LNCaP clone FGC (cell line): ENCODE results near the gene LENG8.
"Not testable (repeated sequence)": the region's sequence is repeated elsewhere in the genome, so short reads cannot be mapped to it uniquely, and the experiment has no call there.

Experiments used
- DNase-seq: peaks from one replicate; pipeline ENCODE4 v3.0.0-alpha.2; 2011; ENCODE audit warnings: low read depth
- H3K4me3 ChIP-seq: 2 replicates; pipeline ENCODE4 v1.5.1; 2011; ENCODE audit warnings: mild to moderate bottlenecking, low read depth, low read length, control low read depth
- TF ChIP-seq, protein P1 (sequence below): IDR thresholded peaks from 2 replicates; pipeline ENCODE4 v1.5.1; 2012; ENCODE audit warnings: mild to moderate bottlenecking; ENCODE audit not compliant: control insufficient read depth, insufficient read depth; ENCODE audit errors: extremely low read depth

The LENG8 gene

DNA sequence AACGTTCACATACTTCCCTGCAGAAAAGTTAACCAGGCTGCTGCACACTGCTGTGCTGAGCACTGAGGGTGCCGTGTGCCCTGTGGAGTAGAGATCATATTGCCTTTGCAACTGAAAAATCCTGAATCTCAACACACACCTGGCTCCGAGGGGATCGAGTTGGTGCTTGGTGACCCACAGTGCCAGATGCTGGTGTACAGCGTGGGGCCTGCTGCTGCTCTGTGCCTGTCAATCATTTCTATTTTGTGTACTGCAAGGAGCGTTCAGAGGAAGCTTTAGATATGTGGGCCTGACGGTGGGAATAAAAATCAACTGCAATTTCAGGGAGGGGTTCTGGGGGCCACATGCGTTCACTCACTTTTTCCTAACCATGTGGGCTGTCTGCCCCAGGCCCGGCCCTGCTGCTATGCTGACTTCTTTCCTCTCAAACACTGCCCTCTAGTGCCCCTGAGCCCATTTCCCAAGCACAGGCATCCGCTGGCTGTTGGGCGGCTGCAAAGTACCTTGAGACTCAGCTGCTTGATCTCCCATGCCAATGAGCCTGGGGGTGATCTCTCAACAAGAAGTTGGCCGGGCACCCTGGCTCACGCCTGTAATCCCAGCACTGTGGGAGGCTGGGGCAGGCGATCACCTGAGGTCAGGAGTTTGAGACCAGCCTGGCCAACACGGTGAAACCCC lies 9.7 kb upstream of the LENG8 start:
- no peak for DNase-seq
- H3K4me3 ChIP-seq, result no peak overlapping the region
- TF ChIP-seq, protein P1, sequence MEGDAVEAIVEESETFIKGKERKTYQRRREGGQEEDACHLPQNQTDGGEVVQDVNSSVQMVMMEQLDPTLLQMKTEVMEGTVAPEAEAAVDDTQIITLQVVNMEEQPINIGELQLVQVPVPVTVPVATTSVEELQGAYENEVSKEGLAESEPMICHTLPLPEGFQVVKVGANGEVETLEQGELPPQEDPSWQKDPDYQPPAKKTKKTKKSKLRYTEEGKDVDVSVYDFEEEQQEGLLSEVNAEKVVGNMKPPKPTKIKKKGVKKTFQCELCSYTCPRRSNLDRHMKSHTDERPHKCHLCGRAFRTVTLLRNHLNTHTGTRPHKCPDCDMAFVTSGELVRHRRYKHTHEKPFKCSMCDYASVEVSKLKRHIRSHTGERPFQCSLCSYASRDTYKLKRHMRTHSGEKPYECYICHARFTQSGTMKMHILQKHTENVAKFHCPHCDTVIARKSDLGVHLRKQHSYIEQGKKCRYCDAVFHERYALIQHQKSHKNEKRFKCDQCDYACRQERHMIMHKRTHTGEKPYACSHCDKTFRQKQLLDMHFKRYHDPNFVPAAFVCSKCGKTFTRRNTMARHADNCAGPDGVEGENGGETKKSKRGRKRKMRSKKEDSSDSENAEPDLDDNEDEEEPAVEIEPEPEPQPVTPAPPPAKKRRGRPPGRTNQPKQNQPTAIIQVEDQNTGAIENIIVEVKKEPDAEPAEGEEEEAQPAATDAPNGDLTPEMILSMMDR, result peak; percentile 75

DNA sequence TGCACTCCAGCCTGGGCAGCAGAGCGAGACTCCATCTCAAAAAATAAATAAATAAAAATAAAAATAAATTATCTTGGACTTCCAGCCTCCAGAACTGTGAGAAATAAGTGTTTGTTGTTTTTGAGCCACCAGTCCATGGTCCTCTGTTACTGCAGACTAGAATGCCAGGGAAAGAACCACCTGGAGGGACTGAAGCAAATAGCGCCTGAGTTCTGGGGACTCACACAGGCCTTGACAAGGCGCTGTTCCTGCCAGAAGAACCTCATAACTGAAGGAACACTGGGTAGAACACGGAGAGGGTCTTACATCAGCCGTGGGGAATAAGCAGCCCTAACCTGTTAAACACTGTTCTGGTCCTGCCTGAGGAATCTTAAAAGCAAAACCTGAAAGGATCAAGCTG lies 8.4 kb upstream of the LENG8 start:
- no peak overlapping the region for H3K4me3 ChIP-seq
- TF ChIP-seq, protein P1, result no peak
- no peak for DNase-seq

DNA sequence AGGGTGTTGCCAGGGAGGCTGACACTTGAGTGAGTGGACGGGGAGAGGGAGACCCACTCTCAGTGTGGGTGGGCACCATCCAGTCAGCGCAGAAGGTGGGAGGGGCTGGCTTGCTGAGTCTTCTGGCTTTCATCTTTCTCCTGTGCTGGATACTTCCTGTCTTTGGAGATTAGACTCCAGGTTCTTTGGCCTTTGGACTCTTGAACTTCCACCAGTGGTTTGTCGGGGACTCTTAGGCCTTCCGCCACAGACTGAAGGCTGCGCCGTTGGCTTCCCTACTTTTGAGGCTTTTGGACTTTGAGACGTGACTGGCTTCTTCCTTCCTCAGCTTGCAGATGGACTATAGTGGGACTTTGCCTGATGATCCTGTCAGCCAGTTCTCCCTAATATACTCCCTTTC lies 4.3 kb upstream of the LENG8 start:
- no peak for DNase-seq
- TF ChIP-seq, protein P1, result no peak
- H3K4me3 ChIP-seq, result no peak overlapping the region

DNA sequence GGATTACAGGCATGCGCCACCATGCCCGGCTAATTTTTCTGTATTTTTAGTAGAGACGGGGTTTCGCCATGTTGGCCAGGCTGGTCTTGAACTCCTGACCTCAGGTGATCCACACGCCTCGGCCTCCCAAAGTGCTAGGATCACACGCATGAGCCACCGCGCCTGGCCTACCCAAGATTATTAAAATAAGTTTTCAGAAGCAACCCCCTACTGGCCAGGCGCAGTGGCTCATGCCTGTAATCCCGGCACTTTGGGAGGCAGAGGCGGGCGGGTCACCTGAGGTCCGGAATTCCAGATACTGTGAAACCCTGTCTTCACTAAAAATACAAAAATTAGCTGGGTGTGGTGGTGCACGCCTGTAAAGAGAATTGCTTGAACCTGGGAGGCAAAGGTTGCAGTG lies 2.6 kb upstream of the LENG8 start:
- H3K4me3 ChIP-seq, DNase-seq: not testable (repeated sequence)

- DNase-seq, result no peak
These were observed 792 bp upstream of the LENG8 start for GRCh38 chr19:54448040-54448773.

GRCh38 chr19:54449701-54450069 lies 686 bp downstream of the LENG8 start:
- DNase-seq, result no peak
- TF ChIP-seq, protein P1, result no peak
- peak overlapping the region; percentile 99 for H3K4me3 ChIP-seq

More at GRCh38 chr19:54448040-54448773, 792 bp upstream of the LENG8 start:
- TF ChIP-seq, protein P1, result no peak
- H3K4me3 ChIP-seq, result peak overlapping the region; percentile 99

DNA sequence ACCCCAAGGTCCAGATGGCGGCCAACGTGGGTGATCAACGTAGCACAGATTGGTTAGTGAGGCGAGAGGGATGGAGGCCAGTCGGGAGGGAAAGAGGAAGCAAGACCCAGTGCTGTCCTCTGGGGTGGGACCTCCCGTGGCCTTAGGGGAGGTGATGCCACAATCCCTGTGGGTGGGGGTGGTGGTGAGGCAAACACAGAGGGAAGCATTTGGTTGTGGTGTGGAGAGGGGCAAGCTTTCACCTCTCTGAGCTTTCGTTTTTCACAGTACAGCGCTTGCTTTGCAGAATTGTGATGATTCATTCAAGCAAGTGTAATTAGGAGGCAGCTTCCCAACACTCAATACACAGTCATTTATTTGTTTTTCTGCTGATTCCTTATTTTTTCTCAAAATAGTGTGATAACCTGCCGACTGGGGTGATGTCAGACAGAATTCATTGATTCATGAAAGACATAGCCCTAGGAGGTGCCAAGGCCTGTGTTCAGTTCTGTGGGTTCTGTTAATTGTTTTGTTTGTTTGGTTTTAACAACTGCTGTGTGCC lies 2.4 kb downstream of the LENG8 start:
- H3K4me3 ChIP-seq, result no peak overlapping the region
- TF ChIP-seq, protein P1, result no peak
- no peak for DNase-seq
